Stimulated activated CD8-positive, alpha-beta memory T cell treated with anti-CD3 and anti-CD28 coated beads, Interleukin-4, amount 100 ng/mL, for 48 hours (primary cell): ENCODE measurements around the gene TNS3.

Experiments
- DNase-seq: peaks from one replicate; pipeline ENCODE4 v3.0.0-alpha.2; 2020

Gene TNS3

DNA sequence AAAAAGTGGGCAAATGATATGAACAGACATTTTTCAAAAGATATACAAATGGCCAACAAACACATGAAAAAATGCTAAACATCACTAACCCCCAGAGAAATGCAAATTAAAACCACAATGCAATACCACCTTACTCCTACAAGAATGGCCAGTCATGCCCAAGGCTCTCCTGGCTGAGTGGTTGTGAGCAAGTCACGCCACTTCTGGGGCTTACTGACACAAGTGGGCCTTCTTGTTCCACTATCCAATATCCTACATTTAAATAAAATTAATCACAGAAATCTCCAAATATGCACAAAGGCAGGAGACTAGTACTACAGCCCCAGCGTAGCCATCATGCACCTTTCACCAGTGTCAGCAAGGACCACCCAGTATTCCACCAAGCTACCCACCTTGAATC is 181.9 kb downstream of the TNS3 start:
- DNase-seq, result no peak

DNA sequence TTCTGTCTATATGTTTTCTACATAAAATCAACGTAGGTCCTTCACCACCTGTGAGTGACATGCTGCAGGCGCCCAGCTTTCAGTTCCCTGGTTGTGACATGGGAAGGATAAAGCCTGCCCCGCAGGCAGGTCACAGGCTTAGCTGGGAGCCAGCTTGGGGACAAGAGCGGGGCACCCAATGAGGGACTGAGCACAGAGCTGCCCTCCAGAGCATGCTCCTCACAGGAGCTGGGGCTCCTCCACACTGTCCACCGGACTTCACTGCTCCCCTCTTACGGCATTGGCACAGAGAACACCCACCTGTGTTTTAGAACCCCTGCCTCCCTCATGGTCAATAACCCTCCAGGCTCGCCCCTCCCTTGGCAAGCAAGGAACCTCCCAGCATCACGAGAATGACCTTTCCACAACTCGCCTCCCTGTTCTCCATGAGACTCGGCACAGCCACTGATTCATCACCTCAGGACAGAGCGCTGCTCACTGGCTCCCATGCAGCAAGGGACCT is 187.1 kb downstream of the TNS3 start:
- no peak for DNase-seq

DNA sequence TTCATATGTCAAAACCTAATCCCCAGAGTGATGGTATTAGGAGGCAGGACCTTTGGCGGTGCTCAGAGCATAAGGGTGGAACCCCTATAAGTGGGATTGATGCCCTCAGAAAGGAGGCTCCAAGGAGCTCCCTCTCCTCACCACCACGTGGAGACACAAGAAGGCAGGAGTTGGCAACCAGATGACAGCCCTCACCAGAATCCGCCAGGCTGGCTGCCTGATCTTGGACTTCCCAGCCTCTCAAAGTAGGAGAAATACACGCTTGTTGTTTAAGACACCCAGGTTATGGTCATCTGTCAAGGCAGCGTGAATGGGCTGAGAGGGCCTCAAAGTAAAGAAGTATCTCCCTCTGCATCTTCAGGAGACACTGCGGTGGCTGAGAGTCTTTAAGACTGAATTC is 187.7 kb downstream of the TNS3 start:
- DNase-seq, result no peak

DNA sequence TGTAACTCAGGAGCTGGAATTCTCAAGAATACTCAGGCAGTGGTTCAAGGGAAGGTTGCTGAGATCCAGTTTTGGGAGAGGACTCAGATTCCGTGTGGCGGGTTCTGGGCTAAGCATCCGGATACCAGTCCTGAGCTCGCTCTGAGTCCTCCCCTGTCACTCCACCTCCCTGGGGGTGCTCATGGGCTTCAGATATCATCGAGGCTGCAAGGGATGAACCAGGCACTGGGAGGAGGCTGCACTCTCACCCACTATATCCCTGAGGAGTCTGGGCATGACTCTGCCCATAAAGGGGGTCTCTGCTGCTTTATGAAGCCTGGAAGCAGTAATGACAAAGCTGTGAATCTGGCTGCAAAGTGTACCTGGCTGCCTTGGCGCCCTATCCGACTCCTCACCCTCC is 188.5 kb downstream of the TNS3 start:
- no peak for DNase-seq

DNA sequence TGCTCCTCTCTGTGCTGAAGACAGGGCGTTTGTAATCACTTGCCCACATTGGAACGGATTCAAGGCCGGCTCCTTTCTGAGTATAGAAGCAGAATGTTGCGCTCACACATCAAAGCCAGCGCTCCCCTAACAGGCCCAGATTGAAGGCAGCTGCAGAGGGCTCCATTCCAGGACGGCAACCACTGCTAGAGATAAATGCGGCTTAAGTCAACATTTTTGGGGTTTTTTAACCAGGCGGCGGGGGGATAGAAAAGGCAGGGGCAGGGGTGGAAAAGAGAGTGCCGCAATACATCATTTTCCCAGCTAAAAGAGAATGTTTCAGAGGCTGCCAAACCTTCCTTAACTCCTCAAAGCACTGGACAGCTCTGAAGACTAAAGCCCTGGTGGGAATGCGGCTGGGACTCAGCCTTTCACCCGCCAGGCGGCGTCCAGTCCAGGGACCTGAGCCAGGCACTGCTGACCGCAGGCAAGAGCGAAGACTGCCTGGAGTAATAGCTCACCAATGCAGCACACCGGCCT is 189.6 kb downstream of the TNS3 start:
- no peak for DNase-seq

DNA sequence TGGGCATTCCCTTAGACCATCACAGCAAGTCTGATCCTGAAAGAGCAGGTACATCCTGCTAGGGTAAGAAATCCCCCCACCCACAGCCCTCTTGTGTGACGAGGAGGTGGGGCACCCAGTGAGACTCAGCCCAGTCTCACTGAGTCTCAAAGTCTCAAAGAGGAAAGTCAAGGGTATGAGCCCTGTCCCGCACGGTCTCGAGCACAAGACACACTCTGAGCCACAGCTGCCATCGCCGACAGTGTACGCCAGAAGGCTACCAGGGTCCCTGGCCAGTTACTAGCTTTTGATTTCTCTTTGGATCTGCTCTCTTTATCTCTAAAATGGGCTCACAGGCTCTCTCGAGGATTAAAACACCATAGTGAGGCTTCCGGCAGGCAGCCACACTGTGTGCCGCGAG is 190.2 kb downstream of the TNS3 start:
- no peak for DNase-seq

DNA sequence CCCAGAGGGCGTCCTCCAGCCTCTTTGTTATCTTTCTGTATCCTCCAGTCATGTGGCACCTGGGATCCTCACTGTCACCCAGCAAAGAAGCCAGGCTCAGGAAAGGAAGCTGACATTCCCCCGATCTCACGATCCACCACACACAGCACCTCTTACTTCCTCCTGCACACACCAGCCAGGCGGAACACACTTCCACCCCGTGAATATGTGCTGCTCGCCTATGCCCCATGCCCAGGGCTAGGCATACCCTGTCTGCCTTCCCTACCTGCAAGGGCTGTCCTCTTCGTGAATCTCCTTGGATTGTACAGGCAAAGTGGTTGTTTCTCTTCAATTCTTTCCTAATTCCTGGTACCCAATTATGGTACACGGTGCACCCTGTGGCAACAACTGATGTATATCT is 191.0 kb downstream of the TNS3 start:
- DNase-seq, result no peak

DNA sequence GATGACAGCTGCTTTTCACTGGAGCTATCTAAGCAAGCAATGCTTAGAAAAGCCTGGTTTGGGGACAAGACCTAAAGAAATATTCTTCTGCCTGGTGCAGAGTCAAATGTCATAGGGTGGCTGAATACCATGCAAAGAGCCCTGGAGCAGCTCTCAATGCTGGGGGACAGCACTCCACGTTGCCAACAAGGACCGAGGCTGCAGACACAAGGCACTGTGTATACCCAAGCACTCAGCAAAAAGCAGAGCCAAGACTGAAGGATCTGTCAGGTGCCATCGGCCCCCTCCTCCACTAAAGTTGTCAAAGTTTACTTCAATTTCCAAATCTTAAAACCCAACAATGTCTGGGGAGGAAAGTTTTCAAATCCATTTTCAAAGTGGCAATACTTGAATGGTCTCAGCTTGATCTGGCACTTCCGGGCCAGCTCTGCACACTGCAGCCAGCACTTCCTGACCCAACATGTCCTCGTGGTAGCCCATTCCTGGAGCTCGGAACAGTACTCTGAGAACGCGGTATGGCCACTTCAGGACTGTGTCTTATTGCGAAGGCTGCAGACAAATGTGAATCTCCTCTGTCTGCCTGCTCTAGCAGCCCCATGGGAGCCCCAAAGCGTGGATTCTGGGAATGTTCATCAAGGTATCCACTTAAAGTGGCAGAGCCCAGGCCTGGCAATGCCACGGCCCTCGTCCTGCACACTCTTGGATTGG is 191.8 kb downstream of the TNS3 start:
- DNase-seq, result no peak

DNA sequence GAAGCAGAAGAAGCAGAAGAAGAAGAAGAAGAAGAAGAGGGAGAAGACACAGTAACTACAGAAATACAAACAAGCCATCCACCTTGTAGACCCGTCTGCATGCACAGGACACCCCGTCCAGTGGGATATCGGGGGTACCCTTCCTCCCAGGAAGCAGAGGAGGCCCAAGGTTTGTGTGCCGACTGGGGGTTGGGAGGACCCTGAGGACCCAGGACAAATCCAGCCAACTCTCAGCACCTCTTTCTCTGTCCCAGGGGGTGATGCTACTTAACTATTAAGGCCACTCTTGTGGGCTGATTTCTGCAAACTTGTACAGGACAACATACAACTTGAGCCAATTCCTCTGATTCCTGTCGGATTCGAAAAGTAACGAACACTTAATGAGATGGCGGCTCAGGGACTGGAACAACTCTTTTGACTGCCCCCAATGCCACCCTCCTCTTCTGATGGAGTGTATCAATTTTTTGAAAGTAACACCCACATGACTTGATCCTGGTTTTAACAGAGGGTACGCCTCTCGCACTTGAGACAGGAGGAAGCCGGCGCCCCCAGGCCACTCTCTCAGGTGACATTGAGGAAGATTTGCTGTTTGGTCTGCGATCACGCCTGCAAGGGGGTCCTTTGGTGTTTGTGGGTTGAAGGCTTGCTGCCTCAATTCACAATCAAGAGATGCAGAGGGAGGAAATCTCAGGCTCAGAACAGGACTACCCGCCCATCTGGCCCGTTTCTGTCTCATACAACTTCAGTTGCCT is 192.6 kb downstream of the TNS3 start:
- no peak for DNase-seq

DNA sequence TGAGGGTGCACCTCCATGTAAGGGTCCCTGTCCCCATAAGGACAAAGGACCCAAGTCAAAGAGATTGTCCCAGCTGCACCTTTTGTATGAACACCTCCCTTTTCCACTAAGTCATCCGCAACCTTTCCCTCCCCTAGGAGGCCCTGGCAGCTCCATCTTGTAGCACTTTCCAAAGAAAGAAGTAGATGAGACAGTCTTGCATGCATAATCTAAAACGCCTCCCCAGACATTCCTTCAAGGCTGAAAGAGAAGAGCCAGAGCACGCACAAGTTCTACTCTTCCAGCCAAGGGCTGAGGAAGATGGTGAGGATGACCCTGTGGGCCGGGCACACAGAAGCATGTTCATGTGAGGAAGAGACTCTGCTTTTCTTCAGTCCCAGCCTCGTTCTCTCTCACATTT is 194.4 kb downstream of the TNS3 start:
- DNase-seq, result no peak

DNA sequence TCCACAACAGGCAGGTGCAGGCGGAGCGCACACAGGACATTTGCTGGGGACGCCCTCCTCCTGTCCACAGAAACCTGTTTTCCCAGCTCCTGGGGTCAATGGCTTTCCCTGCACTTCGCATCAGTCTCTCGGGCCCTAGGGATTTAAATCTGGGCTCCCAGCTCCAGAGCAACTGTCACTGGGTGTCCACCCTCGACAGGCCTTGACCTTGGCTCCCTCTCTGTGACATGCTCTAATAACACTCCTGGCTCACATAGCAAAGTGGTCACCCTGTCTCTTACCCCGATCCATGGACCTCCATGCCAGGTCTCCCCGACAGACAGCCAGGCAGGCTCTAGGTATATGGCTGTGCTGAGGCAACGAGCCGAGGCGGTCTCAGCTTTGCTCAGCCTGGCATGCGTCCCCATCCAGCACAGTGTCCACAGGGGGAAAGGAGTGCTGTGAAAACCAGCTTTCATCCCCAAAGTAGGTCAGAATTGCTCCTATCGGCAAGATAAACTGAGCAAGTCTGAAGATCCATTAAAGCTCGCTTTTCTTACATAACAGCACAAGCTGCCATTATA is 195.6 kb downstream of the TNS3 start:
- DNase-seq, result no peak

DNA sequence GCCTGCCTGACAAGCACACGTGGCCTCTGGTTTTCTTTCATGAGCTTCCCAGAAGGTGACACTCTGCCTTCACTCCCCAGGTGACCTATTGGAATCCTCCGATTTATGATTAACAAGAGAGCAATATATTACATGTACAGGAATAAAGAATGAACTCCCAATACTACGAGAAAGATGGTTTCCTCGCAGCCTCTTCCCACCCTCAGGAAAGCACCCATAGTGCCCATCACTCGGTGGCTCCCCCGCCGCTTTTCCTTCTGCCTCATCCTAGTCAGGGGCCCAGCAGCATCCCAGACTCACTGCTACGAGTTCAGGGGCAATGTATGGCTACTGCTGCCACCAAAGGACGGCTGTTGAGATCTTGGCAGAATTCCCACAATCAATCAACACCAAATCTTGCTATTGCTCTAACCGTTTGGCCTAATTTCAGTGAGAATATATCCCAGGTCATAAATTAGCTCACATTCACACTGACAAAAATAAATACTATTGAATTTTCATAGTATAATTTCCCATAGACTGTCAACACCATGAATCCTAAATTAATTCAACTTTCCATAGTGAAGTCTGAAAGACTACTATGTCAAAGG is 196.3 kb downstream of the TNS3 start:
- no peak for DNase-seq

DNA sequence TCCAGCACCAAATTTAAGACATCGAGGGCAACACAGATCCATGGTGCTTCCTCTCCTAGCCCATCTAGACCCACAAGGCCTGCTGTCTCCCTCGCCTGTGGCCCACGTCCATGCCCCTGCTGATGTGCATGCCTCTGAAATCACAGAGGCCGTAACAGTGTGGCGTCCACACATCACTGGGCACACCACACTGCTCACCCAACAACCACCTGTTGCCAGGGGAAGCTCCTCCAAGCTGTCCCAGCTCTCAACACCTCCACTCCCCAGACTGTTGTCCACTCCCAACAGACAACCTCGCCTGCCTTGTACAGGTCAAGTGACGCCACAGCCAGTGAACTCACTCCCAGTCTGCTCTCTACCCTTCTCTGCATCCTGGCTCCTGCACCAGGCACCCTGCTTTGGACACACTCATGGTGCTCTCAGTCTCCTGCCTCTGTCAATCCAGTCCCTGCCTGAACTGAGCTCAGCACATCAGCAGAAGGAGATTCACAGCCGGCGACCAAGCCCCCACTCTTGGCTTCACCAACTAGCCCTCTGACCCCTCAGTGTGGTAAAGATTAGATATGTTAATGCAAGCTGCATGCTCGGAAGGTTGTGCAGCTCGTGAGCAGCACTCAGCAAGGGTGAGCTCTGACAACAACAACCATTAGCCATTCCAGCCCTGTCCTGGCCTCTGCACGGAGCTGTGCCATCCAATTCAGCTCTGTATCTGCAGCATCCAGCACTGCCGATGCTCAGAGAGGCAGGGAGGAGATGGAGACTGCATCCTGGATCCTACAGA is 197.0 kb downstream of the TNS3 start:
- no peak for DNase-seq

DNA sequence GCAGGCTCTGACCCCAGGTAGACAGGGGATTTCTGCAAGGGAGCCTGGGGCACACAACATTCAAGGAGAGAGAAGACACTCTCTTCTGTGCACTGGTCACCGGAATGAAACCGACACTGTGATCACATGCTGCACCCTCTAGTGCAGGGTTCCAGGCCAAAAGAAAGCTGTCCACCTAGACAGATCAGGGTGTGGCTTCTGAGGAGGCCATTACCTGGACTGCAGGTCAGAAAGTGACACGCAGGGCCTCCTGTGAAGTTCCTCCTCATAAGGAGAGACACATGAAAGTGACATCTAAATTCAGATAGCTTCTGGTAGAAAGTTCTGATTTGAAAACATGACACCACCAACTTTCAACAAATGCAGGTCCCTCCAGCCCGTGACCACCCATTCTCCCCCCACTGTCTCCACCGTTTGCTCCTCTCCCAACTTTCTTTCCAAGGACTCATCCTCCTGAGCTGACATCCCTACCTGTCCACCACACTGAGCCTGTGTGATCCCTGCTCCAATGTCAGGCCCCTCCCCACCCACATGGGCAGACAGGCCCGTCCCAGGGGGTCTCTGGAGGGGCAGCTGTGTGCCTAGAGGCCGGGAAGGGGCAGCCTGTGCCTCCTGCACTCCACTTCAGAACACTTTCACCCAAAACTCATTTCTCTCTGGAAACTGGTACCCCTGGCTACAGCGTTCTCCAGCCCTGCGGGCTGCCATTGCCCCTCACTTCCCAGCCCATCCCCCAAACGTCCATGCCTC is 198.0 kb downstream of the TNS3 start:
- DNase-seq, result no peak

DNA sequence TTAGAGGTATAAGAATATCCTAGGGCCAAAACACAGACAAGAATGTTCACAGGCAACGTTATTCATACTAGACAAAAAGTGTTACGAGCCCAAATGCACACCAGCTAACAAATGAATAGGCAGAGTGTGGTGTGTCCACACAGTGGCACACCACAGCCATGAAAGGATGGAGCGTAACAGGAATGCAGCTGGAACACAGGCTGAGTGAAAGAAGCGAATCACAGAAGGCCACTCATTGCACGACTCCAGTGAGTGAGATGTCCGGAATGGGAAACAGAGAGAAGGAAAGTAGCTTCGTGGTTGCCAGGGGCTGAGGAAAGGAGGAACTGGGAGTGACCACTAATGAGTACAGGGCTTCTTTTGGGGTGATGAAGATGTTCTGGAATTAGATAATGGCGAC is 198.8 kb downstream of the TNS3 start:
- DNase-seq, result no peak

DNA sequence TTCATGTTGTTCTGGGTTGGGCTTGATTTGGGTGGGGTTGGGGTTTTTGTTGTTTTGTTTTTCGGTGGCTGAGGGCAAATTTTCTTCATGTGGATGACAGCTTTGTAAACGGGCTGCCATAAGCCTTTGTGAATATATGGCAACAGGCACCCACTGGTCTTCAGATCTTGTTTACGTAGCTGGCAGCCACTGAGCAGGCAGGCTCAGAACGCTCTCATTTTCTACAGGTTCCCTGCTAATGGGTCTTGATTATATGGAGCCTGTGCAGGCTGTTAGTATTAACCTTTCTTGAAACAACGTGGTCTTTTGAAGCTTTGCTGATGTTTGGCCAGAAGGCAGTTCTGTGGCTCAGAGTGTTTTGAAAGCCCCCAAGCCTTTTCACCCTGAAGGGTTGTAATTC is 199.7 kb downstream of the TNS3 start:
- DNase-seq, result no peak

DNA sequence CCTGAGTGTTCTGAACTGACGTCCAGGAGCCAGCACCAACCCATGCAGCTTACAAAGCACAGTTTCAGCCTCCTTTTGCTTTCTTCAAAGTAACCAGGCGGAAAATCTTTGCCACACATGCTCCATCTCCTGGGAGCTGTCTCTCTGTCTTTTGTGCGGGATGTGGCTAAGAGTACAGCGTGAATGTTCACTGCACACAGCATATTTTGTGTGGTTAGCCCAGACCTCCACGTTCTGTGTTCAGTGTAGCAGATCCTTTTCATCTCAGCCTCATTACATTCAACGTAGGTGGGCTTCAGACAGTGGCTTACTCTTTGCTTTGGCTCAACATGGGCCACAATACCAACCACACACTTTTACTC is 200.8 kb downstream of the TNS3 start:
- no peak for DNase-seq

DNA sequence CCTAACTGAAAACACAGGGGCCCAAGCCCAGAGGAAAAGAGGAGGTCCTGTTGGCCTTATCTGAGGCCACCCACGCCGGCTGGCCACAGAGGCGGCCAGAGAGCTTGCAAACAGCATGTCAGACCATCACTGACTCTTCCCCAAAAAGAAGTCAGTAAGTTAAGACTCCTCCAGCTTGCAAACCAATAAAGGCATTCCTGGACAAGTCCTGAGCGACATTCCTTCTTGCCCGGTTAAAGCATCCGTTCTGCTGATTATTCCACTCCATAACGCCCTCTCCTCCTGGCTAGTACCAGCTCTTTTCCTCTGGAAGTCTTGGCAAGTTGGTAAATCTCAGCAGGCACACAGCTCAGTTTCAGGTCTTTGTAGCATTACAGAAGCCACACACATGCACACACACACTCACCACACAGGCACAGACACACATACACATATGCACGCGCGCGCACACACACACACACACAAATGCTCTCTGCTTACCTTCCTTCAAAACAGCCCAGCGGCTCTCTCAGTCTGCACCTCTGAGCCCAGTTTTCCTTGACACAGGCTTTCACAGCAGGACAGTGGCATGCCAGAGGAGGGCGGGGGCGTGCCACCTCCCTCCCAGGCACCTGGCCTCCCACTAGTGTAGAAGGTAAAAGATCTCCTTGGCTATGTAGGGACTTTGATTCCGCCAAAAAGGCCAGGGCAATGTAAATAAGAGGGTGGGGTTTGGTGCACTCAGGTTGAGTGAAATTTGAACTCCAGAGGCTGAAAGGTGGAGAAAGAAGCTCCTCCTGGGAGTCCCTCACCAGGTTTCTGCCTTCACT is 201.4 kb downstream of the TNS3 start:
- DNase-seq, result no peak

DNA sequence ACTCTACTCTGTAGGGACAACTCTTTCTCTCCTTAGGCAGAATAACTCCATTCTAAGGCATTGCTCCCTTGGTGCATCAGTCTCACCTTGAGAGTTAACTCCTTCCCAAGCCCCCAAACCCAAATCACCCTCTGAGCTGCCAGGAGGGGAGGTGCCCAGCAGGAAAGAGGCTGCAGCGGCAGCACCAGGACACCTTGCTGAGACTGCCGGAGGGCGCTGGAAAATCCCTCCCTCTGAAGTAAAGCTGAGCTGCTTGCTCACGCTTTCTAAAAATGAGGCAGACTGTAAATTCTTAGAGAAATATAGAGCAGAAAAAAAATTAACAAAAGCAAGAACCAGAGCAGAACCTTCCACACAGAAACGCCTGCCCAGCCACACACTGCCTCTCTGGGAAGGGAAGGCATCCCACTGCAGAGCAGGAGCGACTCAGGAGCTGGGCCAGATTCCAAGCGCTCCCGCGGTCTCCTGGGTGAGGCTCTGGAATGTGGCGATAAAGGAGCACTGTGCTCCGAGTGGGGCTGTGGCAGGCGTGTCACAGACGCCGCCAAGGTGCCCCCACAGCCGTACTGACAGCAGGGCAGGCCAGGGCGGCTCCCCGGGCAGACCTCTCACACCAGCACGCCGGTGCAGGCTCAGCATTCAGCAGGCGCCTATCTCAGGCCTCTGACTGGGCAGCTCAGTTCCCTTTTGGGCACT is 202.1 kb downstream of the TNS3 start:
- no peak for DNase-seq

DNA sequence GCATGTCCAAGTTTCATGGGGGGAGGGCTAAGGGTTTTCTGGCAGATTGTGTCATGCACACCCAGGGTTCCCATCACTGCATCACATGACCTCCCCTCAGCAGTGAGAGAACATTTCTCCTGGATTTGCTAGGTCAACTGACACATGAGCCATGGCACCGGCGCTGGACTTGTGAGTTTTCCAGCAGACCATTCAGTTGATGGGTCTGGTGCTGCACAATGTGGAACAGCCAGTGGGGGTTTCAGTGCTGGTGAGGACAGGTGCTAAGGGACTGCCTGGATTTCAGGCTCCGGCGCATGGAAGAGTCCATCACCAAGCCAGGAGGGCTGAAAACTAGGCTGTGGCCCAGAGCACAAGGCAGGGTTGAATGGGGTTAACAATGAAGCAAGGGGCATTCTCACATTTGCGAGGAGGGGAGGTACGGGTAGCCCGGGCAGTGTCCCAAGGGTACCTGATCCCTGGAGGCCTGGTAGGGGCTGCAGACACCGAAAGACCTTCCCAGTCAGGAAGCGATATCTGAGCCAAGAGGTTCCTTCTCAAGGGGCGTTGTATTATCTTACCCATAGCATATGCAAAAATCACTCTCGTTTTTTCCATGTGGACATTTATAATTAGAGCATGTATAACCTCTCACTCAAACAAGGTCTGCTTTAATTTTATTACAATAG is 203.0 kb downstream of the TNS3 start:
- no peak for DNase-seq
